H1 (cell line): ENCODE data around the gene GFRA3. TPM values are rescaled to one million over a fixed set of nuclear protein-coding genes. Genes with fewer than 3 reads are reported as not detected.

Experiments
- CTCF ChIA-PET: fragments of 300-600 bp; sonication (Branson Sonifier 250); formaldehyde crosslinking; loops from one replicate; lab custom pipeline; 2021; ENCODE audit not compliant: partially characterized antibody; lab: Charles Lee
- POLR2A ChIA-PET: fragments of 300-600 bp; sonication (Branson Sonifier 250); formaldehyde crosslinking; loops from one replicate; lab custom pipeline; 2021; ENCODE audit warnings: inconsistent platforms; ENCODE audit not compliant: partially characterized antibody; lab: Charles Lee
- DNase-seq, 2 experiments: peaks; one replicate each; pipeline versions ENCODE4 v3.0.0 to v3.0.0-alpha.2; 2010 to 2022; ENCODE audit warnings: low spot score in 2 of 2, low read depth in 1 of 2, mixed read lengths in 1 of 2
- FAIRE-seq: peaks from 2 replicates; lab custom pipeline; 2011; peaks lifted over from hg19 to GRCh38; lab: Jason Lieb, UNC
- H2AFZ ChIP-seq: 2 replicates; pipeline ENCODE4 v1.8.1; 2012; ENCODE audit warnings: low read length, inconsistent platforms
- H2AK5ac ChIP-seq: 2 replicates; pipeline ENCODE4 v1.6.1; 2013; ENCODE audit warnings: low read depth, low read length
- H2BK120ac ChIP-seq: replicated peaks from 2 replicates; pipeline ENCODE3; 2013; ENCODE audit warnings: low read depth, low read length, inconsistent platforms
- H2BK12ac ChIP-seq: 2 replicates; pipeline ENCODE4 v1.6.1; 2013; ENCODE audit warnings: low read depth, low read length
- H2BK15ac ChIP-seq: 2 replicates; pipeline ENCODE4 v1.6.1; 2013; ENCODE audit warnings: low read length
- H2BK20ac ChIP-seq: 2 replicates; pipeline ENCODE4 v1.6.1; 2013; ENCODE audit warnings: low read length
- H2BK5ac ChIP-seq: 2 replicates; pipeline ENCODE4 v1.6.1; 2013; ENCODE audit warnings: low read depth, low read length
- H3K14ac ChIP-seq: 2 replicates; pipeline ENCODE4 v1.6.1; 2013; ENCODE audit warnings: inconsistent platforms; ENCODE audit not compliant: insufficient read length
- H3K18ac ChIP-seq: 2 replicates; pipeline ENCODE4 v1.6.1; 2013; ENCODE audit warnings: low read length; ENCODE audit errors: extremely low read depth
- H3K23ac ChIP-seq: 2 replicates; pipeline ENCODE4 v1.6.1; 2013; ENCODE audit warnings: inconsistent platforms; ENCODE audit not compliant: insufficient read length
- H3K23me2 ChIP-seq: 2 replicates; pipeline ENCODE4 v1.6.1; 2013; ENCODE audit warnings: low read depth, low read length
- H3K27ac ChIP-seq: 2 replicates; pipeline ENCODE4 v1.6.1; 2011; ENCODE audit warnings: low read depth, low read length, inconsistent platforms
- H3K27me3 ChIP-seq, 4 experiments: replicated peaks in 1 of 4; 1 replicate in 1 of 4; 2 replicates in 3 of 4; pipeline versions ENCODE4 v1.6.1 to v1.8.1; 2011 to 2013; ENCODE audit warnings: low read length in 3 of 4, mild to moderate bottlenecking in 3 of 4, inconsistent platforms in 2 of 4, mixed read lengths in 2 of 4, moderate library complexity in 1 of 4; ENCODE audit not compliant: control insufficient read depth in 3 of 4, insufficient read depth in 3 of 4; ENCODE audit errors: extremely low read depth in 1 of 4
- H3K36me3 ChIP-seq, 4 experiments: 2 replicates each; pipeline versions ENCODE4 v1.6.1 to v1.8.1; 2011 to 2013; ENCODE audit warnings: mild to moderate bottlenecking in 4 of 4, low read length in 3 of 4, moderate library complexity in 2 of 4, control low read depth in 1 of 4, inconsistent platforms in 1 of 4; ENCODE audit not compliant: insufficient read depth in 4 of 4, control insufficient read depth in 2 of 4
- H3K4ac ChIP-seq: replicated peaks from 2 replicates; pipeline ENCODE3; 2013; ENCODE audit warnings: low read length, low read depth, mixed read lengths, inconsistent platforms; ENCODE audit not compliant: insufficient read length
- H3K4me1 ChIP-seq, 4 experiments: replicated peaks in 1 of 4; 1 replicate in 1 of 4; 2 replicates in 3 of 4; pipeline versions ENCODE4 v1.6.1 to v1.8.1; 2011 to 2013; ENCODE audit warnings: low read length in 3 of 4, inconsistent platforms in 2 of 4, mixed read lengths in 1 of 4; ENCODE audit not compliant: insufficient read depth in 4 of 4, control insufficient read depth in 3 of 4
- H3K4me2 ChIP-seq, 2 experiments: 2 replicates each; pipeline versions ENCODE4 v1.6.1 to v1.8.1; 2011 to 2013; ENCODE audit warnings: low read depth in 2 of 2, low read length in 2 of 2, control low read depth in 1 of 2, inconsistent platforms in 1 of 2, mild to moderate bottlenecking in 1 of 2; ENCODE audit not compliant: insufficient read depth in 1 of 2
- H3K4me3 ChIP-seq, 4 experiments: fragments of 200-600, 300-600 bp in 1 of 4; sonication (generic), shearing (Covaris generic), sonication (Bioruptor Twin) in 1 of 4; 2 replicates each; pipeline versions ENCODE4 v1.5.1 to v1.8.1; 2011 to 2016; ENCODE audit warnings: low read length in 4 of 4, low read depth in 3 of 4, control low read depth in 2 of 4, inconsistent platforms in 2 of 4, mild to moderate bottlenecking in 2 of 4, mixed read lengths in 1 of 4, moderate library complexity in 1 of 4; ENCODE audit not compliant: insufficient read depth in 2 of 4; ENCODE audit errors: extremely low read depth in 1 of 4
- H3K56ac ChIP-seq: replicated peaks from 2 replicates; pipeline ENCODE3; 2013; ENCODE audit warnings: low read depth, mild to moderate bottlenecking, mixed read lengths, low read length, inconsistent platforms; ENCODE audit not compliant: insufficient read length
- H3K79me1 ChIP-seq: 2 replicates; pipeline ENCODE4 v1.6.1; 2013; ENCODE audit warnings: low read depth, low read length, control low read depth
- H3K79me2 ChIP-seq, 2 experiments: 2 replicates each; pipeline versions ENCODE4 v1.6.1 to v1.8.1; 2012 to 2013; ENCODE audit warnings: low read length in 2 of 2, mild to moderate bottlenecking in 2 of 2, inconsistent platforms in 1 of 2; ENCODE audit not compliant: insufficient read depth in 2 of 2, control insufficient read depth in 1 of 2
- H3K9ac ChIP-seq, 4 experiments: replicated peaks in 1 of 4; 1 replicate in 1 of 4; 2 replicates in 3 of 4; pipeline versions ENCODE4 v1.6.1 to v1.8.1; 2011 to 2013; ENCODE audit warnings: low read depth in 3 of 4, low read length in 3 of 4, control low read depth in 2 of 4, mild to moderate bottlenecking in 2 of 4, moderate library complexity in 2 of 4, inconsistent platforms in 1 of 4; ENCODE audit errors: extremely low read depth in 1 of 4
- H3K9me3 ChIP-seq, 2 experiments: 2 replicates each; pipeline versions ENCODE4 v1.6.1 to v1.8.1; 2012 to 2013; ENCODE audit warnings: mild to moderate bottlenecking in 2 of 2, moderate library complexity in 2 of 2, control low read depth in 1 of 2, inconsistent platforms in 1 of 2, low read depth in 1 of 2, low read length in 1 of 2, mixed read lengths in 1 of 2; ENCODE audit not compliant: insufficient read depth in 2 of 2
- H4K20me1 ChIP-seq, 2 experiments: replicated peaks in 1 of 2; 2 replicates each; pipeline versions ENCODE3 to v1.8.1; 2011 to 2013; ENCODE audit warnings: inconsistent platforms in 2 of 2, low read length in 2 of 2, mild to moderate bottlenecking in 1 of 2; ENCODE audit not compliant: insufficient read depth in 2 of 2, control insufficient read depth in 1 of 2
- H4K5ac ChIP-seq: 2 replicates; pipeline ENCODE4 v1.6.1; 2013; ENCODE audit warnings: low read length, low read depth, mixed read lengths, inconsistent platforms; ENCODE audit not compliant: insufficient read length
- H4K8ac ChIP-seq: 2 replicates; pipeline ENCODE4 v1.8.0; 2013; ENCODE audit warnings: mild to moderate bottlenecking, moderate library complexity, low read length, inconsistent platforms; ENCODE audit not compliant: insufficient read depth; ENCODE audit errors: extremely low read depth
- H4K91ac ChIP-seq: replicated peaks from 2 replicates; pipeline ENCODE3; 2013; ENCODE audit warnings: low read length, mixed read lengths, inconsistent platforms; ENCODE audit not compliant: insufficient read length
- ASH2L ChIP-seq: fragments of 200-600, 300-600 bp; sonication (generic); IDR thresholded peaks from one replicate; pipeline ENCODE4 v1.7.1; 2017; ENCODE audit warnings: low read length
- FOSL1 ChIP-seq: IDR thresholded peaks from 2 replicates; pipeline ENCODE4 v1.6.1; 2011; ENCODE audit warnings: mild to moderate bottlenecking, low read depth, low read length, moderate library complexity; ENCODE audit not compliant: insufficient read depth
- NANOG ChIP-seq: IDR thresholded peaks from 2 replicates; pipeline ENCODE4 v1.6.1; 2011; ENCODE audit warnings: low read length, low read depth, mild to moderate bottlenecking, inconsistent platforms; ENCODE audit not compliant: insufficient read depth, poor library complexity, severe bottlenecking
- POLR2AphosphoS5 ChIP-seq: IDR thresholded peaks from 2 replicates; pipeline ENCODE4 v1.6.1; 2011; ENCODE audit warnings: low read depth, low read length
- TEAD4 ChIP-seq: IDR thresholded peaks from 2 replicates; pipeline ENCODE4 v1.6.1; 2012; ENCODE audit warnings: low read depth, low read length, inconsistent platforms, mixed read lengths
- WGBS, 2 experiments: shearing (Covaris generic) in 1 of 2; methylation state at CpG; one replicate each; pipeline versions ENCODE4 v1.1.6 to v1.1.7; 2013 to 2015; ENCODE audit warnings: low lambda C conversion rate in 2 of 2, mixed read lengths in 2 of 2, inconsistent platforms in 1 of 2, low coverage in 1 of 2, missing lambda C conversion rate in 1 of 2; ENCODE audit not compliant: insufficient replicate concordance in 2 of 2, insufficient coverage in 1 of 2, insufficient read length in 1 of 2; ENCODE audit errors: extremely low coverage in 1 of 2, missing lambda C conversion rate in 1 of 2; 5-methylcytosine and 5-hydroxymethylcytosine counted together
- polyA plus RNA-seq, 7 experiments: library from polyadenylated mRNA; depleted of rRNA in 3 of 7; stranded (reverse) in 5 of 7; unstranded in 2 of 7; fragments of >200 nt in 5 of 7; fragments of 200-250 nt in 2 of 7; gene quantifications; 1 replicate in 5 of 7; 2 replicates in 1 of 7; 4 replicates in 1 of 7; pipeline versions ENCODE4 v1.2.1 to v1.2.3, GENCODE V29; 2011 to 2013; ENCODE audit warnings: missing spikeins in 2 of 7, mixed read lengths in 2 of 7
- total RNA-seq: library from RNA; stranded (reverse); fragmentation: NEBNext Ultra II Directional; extraction: Animal tissue kit (Norgen Biotek cat#: 25700); gene quantifications from 2 replicates; pipeline ENCODE4 v1.2.1, GENCODE V29; 2021

The GFRA3 gene
- total and polyA plus RNA-seq, 2 of the 8 experiments (the other 6 are each of a cell fraction or from before 2014, with no cell fraction given), result 0.88 to 3.4 TPM

DNA sequence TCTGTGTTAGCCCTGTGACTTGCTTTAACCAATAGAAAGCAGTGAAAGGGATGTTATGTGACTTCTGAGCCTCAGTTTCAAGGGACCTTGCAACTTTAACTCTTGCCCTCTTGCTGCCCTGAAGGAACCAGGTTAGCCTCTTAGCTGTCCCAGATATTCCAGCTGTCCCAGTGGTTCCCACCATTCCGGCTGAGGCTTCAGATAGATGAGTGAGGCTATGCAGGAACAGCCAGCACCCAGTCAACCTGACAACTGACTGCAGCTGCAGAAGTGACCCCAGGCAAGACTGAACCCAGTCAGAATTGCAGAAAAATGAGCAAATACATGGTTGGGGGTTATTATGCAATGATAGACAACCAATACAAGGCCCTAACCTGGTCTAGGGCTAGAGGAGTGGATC is 50.9 kb downstream of the GFRA3 start:
- Histone ChIP-seq H3K9ac (no peak overlapping the region), H3K23ac (no peak overlapping the region), H3K4me1 (no peaks in the 10 kb centered on the region), H3K27ac (no peak overlapping the region), H4K8ac (no peak overlapping the region), H2BK15ac (no peak overlapping the region), H2BK12ac (no peak overlapping the region), H2BK20ac (no peak overlapping the region), H3K4me3 (no peak overlapping the region), H4K91ac (no peak overlapping the region), H2BK5ac (no peak overlapping the region), H3K36me3 (no peaks in the 10 kb centered on the region), H3K9me3 (peaks cover 4 to 6% of the 10 kb centered on the region in 2 experiments; a peak in 1 of 4 replicates), H3K79me2 (no peaks in the 10 kb centered on the region), H3K14ac (no peak overlapping the region), H3K4me2 (no peak overlapping the region), H2AK5ac (no peak overlapping the region), H4K5ac (no peak overlapping the region), H3K27me3 (no peaks in the 10 kb centered on the region; a peak in 1 of 7 replicates), H4K20me1 (no peaks in the 10 kb centered on the region), H2AFZ (no peak overlapping the region), H2BK120ac (no peak overlapping the region), H3K18ac (no peak overlapping the region), H3K79me1 (no peaks in the 10 kb centered on the region), H3K4ac (no peak overlapping the region), H3K56ac (no peak overlapping the region), H3K23me2 (no peaks in the 10 kb centered on the region; the same call in 1 of the 2 replicates)
- WGBS, 2 experiments, result 64% methylated on average over 1 of the region's 1 CpG; no CpG with 5 or more reads in 1 of the 2 experiments
- CTCF ChIA-PET, result interaction anchor here (0.7 to 9.2 kb wide), 27 partner anchors 10 to 898 kb away, joined by 3 to 128 read pairs (median 3); partner anchors contain the start of genes CDC23, GFRA3 and KDM3B
- POLR2A ChIA-PET, result interaction anchor here (1.2 to 3.0 kb wide), 3 partner anchors 10 to 115 kb away, joined by 4 to 12 read pairs (median 6); partner anchors contain the start of genes CDC23, FAM53C and GFRA3
- FAIRE-seq, result no peak
- TF ChIP-seq FOSL1, result no peak
- no peak for TF ChIP-seq TEAD4
- TF ChIP-seq POLR2AphosphoS5, result no peak
- no peak for TF ChIP-seq ASH2L
- no peak for TF ChIP-seq NANOG
- no peak for DNase-seq
